HepG2 (cell line): ENCODE data around the gene ZBTB7B. TPM values are rescaled to one million over a fixed set of nuclear protein-coding genes. Genes with fewer than 3 reads are reported as not detected.

Experiments used
- ATAC-seq: fragments of 200-7000 bp; cut with Tn5 transposase; 3 replicates; pipeline ENCODE4 v1.9.1; 2020; ENCODE audit warnings: mild to moderate bottlenecking, moderate library complexity
- BruUV-seq: library from RNA; stranded (reverse); fragments of 400-500 nt; replicated peaks from 2 replicates; lab custom pipeline; 2021; lab: Mats Ljungman, UMichigan
- CTCF ChIA-PET: fragments of 300-600 bp; formaldehyde crosslinking; extraction: SDS; loops from one replicate; lab custom pipeline; 2021; ENCODE audit warnings: low total read pairs, inconsistent platforms, low intra/inter-chr PET ratio; lab: Yijun Ruan, JAX
- POLR2A ChIA-PET: fragments of 350-600 bp; sonication (Branson Sonifier 250); formaldehyde crosslinking; loops from one replicate; lab custom pipeline; 2020; ENCODE audit warnings: antibody characterized with exemption, inconsistent platforms; lab: Yijun Ruan, JAX
- DNase-seq: peaks from one replicate; pipeline ENCODE4 v3.0.0-alpha.2; 2015; ENCODE audit warnings: low spot score
- FAIRE-seq: peaks from 3 replicates; lab custom pipeline; 2011; peaks lifted over from hg19 to GRCh38; lab: Jason Lieb, UNC
- H2AFZ ChIP-seq: one replicate; pipeline ENCODE4 v1.6.1; 2011; ENCODE audit warnings: low read length, inconsistent platforms
- H3K27ac ChIP-seq: fragments of 300-600 bp; 3 replicates; pipeline ENCODE4 v1.8.0; 2011; ENCODE audit warnings: mixed run types, mild to moderate bottlenecking, mixed read lengths, low read length, inconsistent platforms; ENCODE audit not compliant: insufficient read depth; ENCODE audit errors: extremely low read length
- H3K27me3 ChIP-seq, 2 experiments: fragments of 200-600 bp in 1 of 2; 2 replicates in 1 of 2; 3 replicates in 1 of 2; pipeline versions ENCODE4 v1.6.0 to v1.8.0; 2011; ENCODE audit warnings: low read length in 2 of 2, mild to moderate bottlenecking in 2 of 2, moderate library complexity in 2 of 2, inconsistent platforms in 1 of 2; ENCODE audit not compliant: insufficient read depth in 2 of 2, control insufficient read depth in 1 of 2
- H3K36me3 ChIP-seq, 2 experiments: fragments of 200-600 bp in 1 of 2; replicated peaks in 1 of 2; 2 replicates in 1 of 2; 3 replicates in 1 of 2; pipeline versions ENCODE4 v1.5.1 to v1.8.0; 2011; ENCODE audit warnings: low read length in 2 of 2, inconsistent platforms in 1 of 2; ENCODE audit not compliant: insufficient read depth in 2 of 2, control insufficient read depth in 1 of 2
- H3K4me1 ChIP-seq: 2 replicates; pipeline ENCODE4 v1.5.1; 2012; ENCODE audit warnings: low read length, inconsistent platforms; ENCODE audit not compliant: insufficient read depth
- H3K4me2 ChIP-seq: 2 replicates; pipeline ENCODE4 v1.6.0; 2011; ENCODE audit warnings: low read depth, low read length, inconsistent platforms
- H3K4me3 ChIP-seq, 3 experiments: fragments of 200-600 bp in 1 of 3; sonication (generic), shearing (Covaris generic) in 1 of 3; replicated peaks in 1 of 3; 2 replicates each; pipeline ENCODE4 v1.5.1; 2011 to 2016; ENCODE audit warnings: low read length in 3 of 3, inconsistent platforms in 2 of 3, low read depth in 2 of 3, mild to moderate bottlenecking in 2 of 3, control low read depth in 1 of 3, mixed read lengths in 1 of 3; ENCODE audit not compliant: insufficient read depth in 1 of 3
- H3K79me2 ChIP-seq: one replicate; pipeline ENCODE4 v1.6.1; 2011; ENCODE audit warnings: low read length, inconsistent platforms; ENCODE audit not compliant: insufficient read depth
- H3K9ac ChIP-seq: 2 replicates; pipeline ENCODE4 v1.6.0; 2011; ENCODE audit warnings: mild to moderate bottlenecking, low read depth, low read length, inconsistent platforms; ENCODE audit not compliant: insufficient read depth
- H3K9me3 ChIP-seq: 2 replicates; pipeline ENCODE4 v1.5.1; 2012; ENCODE audit warnings: mild to moderate bottlenecking, low read length
- H4K20me1 ChIP-seq: 2 replicates; pipeline ENCODE4 v1.6.0; 2011; ENCODE audit warnings: inconsistent platforms, mild to moderate bottlenecking, low read length, moderate library complexity; ENCODE audit not compliant: insufficient read depth
- CBX5 ChIP-seq: sonication (generic); formaldehyde crosslinking; IDR thresholded peaks from 2 replicates; pipeline ENCODE4 v1.4.0; 2020; ENCODE audit warnings: missing genetic modification reagents, borderline replicate concordance
- MIER2 ChIP-seq: IDR thresholded peaks from 2 replicates; pipeline ENCODE4 v1.6.1; 2016; ENCODE audit warnings: missing biosample characterization, missing genetic modification reagents
- SMYD3 ChIP-seq: sonication (generic); formaldehyde crosslinking; IDR thresholded peaks from 2 replicates; pipeline ENCODE4 v1.8.1; 2023; ENCODE audit warnings: mild to moderate bottlenecking, missing genetic modification reagents
- ZBTB34 ChIP-seq: sonication (generic); formaldehyde crosslinking; IDR thresholded peaks from 2 replicates; pipeline ENCODE4 v1.8.0; 2022; ENCODE audit warnings: mild to moderate bottlenecking, missing genetic modification reagents
- ZNF225 ChIP-seq: sonication (generic); formaldehyde crosslinking; IDR thresholded peaks from 2 replicates; pipeline ENCODE4 v1.4.0; 2020; ENCODE audit warnings: mild to moderate bottlenecking, missing genetic modification reagents
- ZNF263 ChIP-seq: sonication (generic); formaldehyde crosslinking; IDR thresholded peaks from 2 replicates; pipeline ENCODE4 v1.4.0; 2020; ENCODE audit warnings: missing genetic modification reagents
- ZNF510 ChIP-seq: sonication (generic); formaldehyde crosslinking; IDR thresholded peaks from 2 replicates; pipeline ENCODE4 v1.4.0; 2020; ENCODE audit warnings: low read depth, mild to moderate bottlenecking, missing genetic modification reagents
- ZNF639 ChIP-seq: conservative IDR thresholded peaks from 2 replicates; pipeline ENCODE4 v1.6.1; 2018; ENCODE audit warnings: missing genetic modification reagents
- ZNF777 ChIP-seq: sonication (generic); formaldehyde crosslinking; IDR thresholded peaks from 2 replicates; pipeline ENCODE4 v1.4.0; 2020; ENCODE audit warnings: missing genetic modification reagents
- WGBS: methylation state at CpG from one replicate; pipeline ENCODE4 v1.1.6; 2017; ENCODE audit warnings: low lambda C conversion rate; 5-methylcytosine and 5-hydroxymethylcytosine counted together
- in situ Hi-C: cut with HindIII; loops from 2 replicates; pipeline ENCODE4 v1.10.0; 2017; ENCODE audit warnings: low pct_unique_long_range_greater_than_20kb; ENCODE audit not compliant: extremely low pct_ligation_motif_present
- intact Hi-C: fragments of 100-400 bp; cut with micrococcal nuclease; formaldehyde crosslinking; loops from one replicate; pipeline ENCODE4 v1.10.0; 2022; ENCODE audit not compliant: unreplicated experiment
- polyA plus RNA-seq, 8 experiments: library from polyadenylated mRNA; depleted of rRNA in 3 of 8; stranded (reverse) in 7 of 8; unstranded in 1 of 8; fragments of >200 nt; fragmentation: Illumina TruSeq in 4 of 8; extraction: Trizol in 4 of 8; gene quantifications; 2 replicates each; pipeline versions ENCODE4 v1.2.1 to v1.2.3, GENCODE V29; 2011 to 2016; ENCODE audit warnings: low read depth in 4 of 8, missing spikeins in 1 of 8, mixed read lengths in 1 of 8; ENCODE audit not compliant: insufficient read depth in 1 of 8
- total RNA-seq, 5 experiments: library from RNA; depleted of rRNA; stranded (reverse); fragments of >200 nt; fragmentation: Illumina TruSeq; extraction: Trizol; gene quantifications; 2 replicates each; pipeline ENCODE4 v1.2.3, GENCODE V29; 2016; ENCODE audit warnings: low read depth in 1 of 5

The ZBTB7B gene
- total and polyA plus RNA-seq, 2 of the 13 experiments (the other 11 are each of a cell fraction or from before 2014, with no cell fraction given), result 15.5 to 17.5 TPM

GRCh38 chr1:155029513-155030242, 27.1 kb downstream of the ZBTB7B start:
- FAIRE-seq (no peak), ATAC-seq (peak; percentile 17; the same call in 2 of the 3 replicates), DNase-seq (no peak)
- no peaks in the 10 kb centered on the region for H3K79me2 ChIP-seq
- H3K4me2 ChIP-seq, result no peak overlapping the region; the same call in 1 of the 2 replicates
- no peak overlapping the region for H3K4me3 ChIP-seq
- 55% methylated on average over 16 of the region's 16 CpGs for WGBS
- no peaks in the 10 kb centered on the region for H3K9me3 ChIP-seq
- H2AFZ ChIP-seq, result no peak overlapping the region
- H3K27me3 ChIP-seq, result peaks cover 7 to 45% of the 10 kb centered on the region in 2 experiments
- no peak overlapping the region for H3K27ac ChIP-seq
- POLR2A ChIA-PET, result no interaction called here
- H3K9ac ChIP-seq, result no peak overlapping the region
- intact Hi-C loops, result no loop called here
- in situ Hi-C loops, result no loop called here
- peaks cover 48% of the 10 kb centered on the region for H3K4me1 ChIP-seq
- no peaks in the 10 kb centered on the region for H4K20me1 ChIP-seq
- no peaks in the 10 kb centered on the region for H3K36me3 ChIP-seq
- CTCF ChIA-PET, result no interaction called here
- no TSS peak for BruUV-seq
- no peak for TF ChIP-seq ZNF225 (CRISPR knock-in tag)
- peak; percentile 81 for TF ChIP-seq ZNF263 (CRISPR knock-in tag)

- ChIA-PET POLR2A (no interaction called here), CTCF (no interaction called here)
- Histone ChIP-seq H2AFZ (no peak overlapping the region), H3K27ac (no peak overlapping the region), H3K79me2 (no peaks in the 10 kb centered on the region), H3K4me3 (no peak overlapping the region; a peak in 1 of 6 replicates), H4K20me1 (no peaks in the 10 kb centered on the region), H3K9ac (no peak overlapping the region), H3K9me3 (no peaks in the 10 kb centered on the region), H3K4me1 (peaks cover 42% of the 10 kb centered on the region), H3K4me2 (no peak overlapping the region), H3K27me3 (peaks cover 7 to 50% of the 10 kb centered on the region in 2 experiments), H3K36me3 (no peaks in the 10 kb centered on the region)
- in situ Hi-C loops (no loop called here), intact Hi-C loops (no loop called here)
- no TSS peak for BruUV-seq
- 0% methylated on average over 4 of the region's 15 CpGs for WGBS
- TF ChIP-seq ZNF225 (CRISPR knock-in tag), result no peak
- TF ChIP-seq ZNF639, result no peak
- no peak for TF ChIP-seq ZBTB34 (CRISPR knock-in tag)
- no peak for TF ChIP-seq SMYD3 (CRISPR knock-in tag)
- TF ChIP-seq CBX5 (CRISPR knock-in tag), result no peak
- no peak for TF ChIP-seq ZNF510 (CRISPR knock-in tag)
- TF ChIP-seq MIER2 (CRISPR knock-in tag), result no peak
- no peak for TF ChIP-seq ZNF777
- FAIRE-seq, result no peak
- peak; percentile 30 for ATAC-seq
- no peak for DNase-seq
These were observed 27.7 kb downstream of the ZBTB7B start for GRCh38 chr1:155030243-155030795.
